GM19043 (cell line): ENCODE results near the gene NPIPA1.
"Not testable (repeated sequence)": the region's sequence is repeated elsewhere in the genome, so short reads cannot be mapped to it uniquely, and the experiment has no call there.

Experiments used
- ATAC-seq: cut with Tn5 transposase; IDR thresholded peaks from one replicate; pipeline ENCODE4 v1.9.1; 2021; ENCODE audit warnings: low read depth; ENCODE audit not compliant: unreplicated experiment

Gene NPIPA1

GRCh38 chr16:14929176-14929575 is 8.1 kb upstream of the NPIPA1 start:
- ATAC-seq = not testable (repeated sequence)

GRCh38 chr16:14930246-14930645 is 7.0 kb upstream of the NPIPA1 start:
- ATAC-seq = not testable (repeated sequence)

GRCh38 chr16:14930971-14931370 is 6.3 kb upstream of the NPIPA1 start:
- not testable (repeated sequence) for ATAC-seq

- not testable (repeated sequence) for ATAC-seq
Observed at GRCh38 chr16:14932581-14933375, 4.5 kb upstream of the NPIPA1 start.

GRCh38 chr16:14937994-14938393 is 751 bp downstream of the NPIPA1 start:
- ATAC-seq = not testable (repeated sequence)

- not testable (repeated sequence) for ATAC-seq
Observed at GRCh38 chr16:14942686-14943085, 5.4 kb downstream of the NPIPA1 start.

- no peak for ATAC-seq
Observed at GRCh38 chr16:14955546-14956231, 18.4 kb downstream of the NPIPA1 start.

- ATAC-seq = no peak
Observed at GRCh38 chr16:14957576-14958322, 20.5 kb downstream of the NPIPA1 start.

GRCh38 chr16:14958323-14958600 is 21.0 kb downstream of the NPIPA1 start:
- no peak for ATAC-seq

- no peak for ATAC-seq
Observed at GRCh38 chr16:14958970-14959369, 21.7 kb downstream of the NPIPA1 start.

- no peak for ATAC-seq
Observed at GRCh38 chr16:14961405-14962186, 24.4 kb downstream of the NPIPA1 start.

- ATAC-seq = no peak
Observed at GRCh38 chr16:14963281-14964173, 26.3 kb downstream of the NPIPA1 start.

- no peak for ATAC-seq
Observed at GRCh38 chr16:14965328-14965727, 28.1 kb downstream of the NPIPA1 start.

GRCh38 chr16:14969795-14970194 is 32.6 kb downstream of the NPIPA1 start:
- ATAC-seq = not testable (repeated sequence)

- not testable (repeated sequence) for ATAC-seq
Observed at GRCh38 chr16:14971621-14972228, 34.5 kb downstream of the NPIPA1 start.

GRCh38 chr16:14973785-14974322 is 36.6 kb downstream of the NPIPA1 start:
- ATAC-seq = not testable (repeated sequence)

GRCh38 chr16:14974331-14974655 is 37.0 kb downstream of the NPIPA1 start:
- ATAC-seq = not testable (repeated sequence)

GRCh38 chr16:14974656-14975417 is 37.6 kb downstream of the NPIPA1 start, which contains the start of gene PDXDC1:
Gene PDXDC1, plus strand, starts transcription at chr16:14975026. Its CDS starts 174 bp downstream, at chr16:14975200.
- ATAC-seq = peak; percentile 90
